GM13977 (cell line): ENCODE measurements around the gene CTNND2.

Experiments
- DNase-seq: peaks from one replicate; pipeline ENCODE4 v3.0.0; 2012; ENCODE audit warnings: low spot score
- in situ Hi-C: fragments of 300-500 bp; cut with MboI; formaldehyde crosslinking; loops from one replicate; pipeline ENCODE4 v1.12.0; 2022; ENCODE audit warnings: low sequenced_read_pairs, low pct_unique_long_range_greater_than_20kb, mixed read lengths, inconsistent platforms; ENCODE audit not compliant: unreplicated experiment
- TF ChIP-seq, protein P1 (sequence below): IDR thresholded peaks from 2 replicates; pipeline ENCODE4 v1.5.1; 2012; ENCODE audit warnings: mild to moderate bottlenecking, control low read depth; ENCODE audit not compliant: insufficient read depth; ENCODE audit errors: extremely low read depth, missing control alignments

The CTNND2 gene

DNA sequence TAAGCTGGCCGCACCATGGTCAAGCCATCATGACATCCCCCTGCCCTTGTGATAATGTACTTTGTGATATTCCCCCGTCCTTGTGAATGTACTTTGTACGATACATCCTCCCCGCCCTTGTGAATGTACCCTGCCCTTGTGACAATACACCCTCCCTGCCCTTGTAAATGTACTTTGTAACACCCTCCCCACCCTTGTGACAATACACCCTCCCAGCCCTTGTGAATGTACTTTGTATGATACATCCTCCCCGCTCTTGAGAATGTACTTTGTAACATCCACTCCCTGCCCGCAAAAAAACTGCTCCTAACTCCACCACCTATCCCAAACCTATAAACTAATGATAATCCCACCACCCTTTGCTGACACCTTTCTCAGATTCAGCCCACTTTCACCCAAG, 313.8 kb downstream of the CTNND2 start:
- in situ Hi-C loops = no loop called here
- TF ChIP-seq, protein P1, sequence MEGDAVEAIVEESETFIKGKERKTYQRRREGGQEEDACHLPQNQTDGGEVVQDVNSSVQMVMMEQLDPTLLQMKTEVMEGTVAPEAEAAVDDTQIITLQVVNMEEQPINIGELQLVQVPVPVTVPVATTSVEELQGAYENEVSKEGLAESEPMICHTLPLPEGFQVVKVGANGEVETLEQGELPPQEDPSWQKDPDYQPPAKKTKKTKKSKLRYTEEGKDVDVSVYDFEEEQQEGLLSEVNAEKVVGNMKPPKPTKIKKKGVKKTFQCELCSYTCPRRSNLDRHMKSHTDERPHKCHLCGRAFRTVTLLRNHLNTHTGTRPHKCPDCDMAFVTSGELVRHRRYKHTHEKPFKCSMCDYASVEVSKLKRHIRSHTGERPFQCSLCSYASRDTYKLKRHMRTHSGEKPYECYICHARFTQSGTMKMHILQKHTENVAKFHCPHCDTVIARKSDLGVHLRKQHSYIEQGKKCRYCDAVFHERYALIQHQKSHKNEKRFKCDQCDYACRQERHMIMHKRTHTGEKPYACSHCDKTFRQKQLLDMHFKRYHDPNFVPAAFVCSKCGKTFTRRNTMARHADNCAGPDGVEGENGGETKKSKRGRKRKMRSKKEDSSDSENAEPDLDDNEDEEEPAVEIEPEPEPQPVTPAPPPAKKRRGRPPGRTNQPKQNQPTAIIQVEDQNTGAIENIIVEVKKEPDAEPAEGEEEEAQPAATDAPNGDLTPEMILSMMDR = no peak
- DNase-seq = no peak

DNA sequence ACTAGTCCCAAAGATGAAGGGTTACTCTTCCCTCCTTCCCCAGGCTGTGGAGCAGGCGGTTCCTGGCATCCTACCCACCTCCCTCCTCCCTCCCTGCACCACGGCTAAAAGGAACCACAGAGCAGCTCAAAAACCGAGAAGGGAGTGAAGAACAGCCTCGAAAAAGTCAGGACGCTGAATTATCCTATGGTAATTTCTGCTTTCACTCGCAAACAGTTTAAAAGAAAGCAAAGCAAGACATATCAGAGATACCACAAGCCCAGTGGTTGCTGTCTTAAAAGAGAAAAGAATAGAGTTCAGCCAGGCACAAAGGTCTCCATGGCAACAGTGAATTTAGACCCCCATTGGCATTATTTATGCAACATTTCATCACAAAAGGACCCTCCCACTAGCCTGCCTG, 315.4 kb downstream of the CTNND2 start:
- DNase-seq = no peak
- TF ChIP-seq, protein P1 = no peak
- in situ Hi-C loops = no loop called here

DNA sequence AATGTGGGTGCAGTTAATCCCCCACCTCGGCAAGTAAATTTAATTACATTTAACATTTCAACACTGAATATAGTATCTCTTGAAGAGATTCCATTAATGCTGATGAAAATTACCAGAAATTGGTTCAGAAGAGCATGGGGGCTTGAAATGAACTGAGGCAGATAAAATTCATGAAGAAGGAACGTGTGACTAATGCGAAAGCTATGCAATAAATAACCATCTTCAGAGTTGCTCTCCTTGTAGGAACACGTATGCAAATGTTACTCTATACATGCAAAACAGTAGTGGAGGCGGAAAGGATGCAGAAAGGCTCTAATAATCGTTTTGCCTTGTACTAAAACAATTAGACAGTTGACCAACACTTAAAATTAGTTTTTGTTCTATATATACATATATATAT, 320.2 kb downstream of the CTNND2 start:
- DNase-seq = no peak
- in situ Hi-C loops = no loop called here
- TF ChIP-seq, protein P1 = no peak

- TF ChIP-seq, protein P1 = no peak
- no peak for DNase-seq
- in situ Hi-C loops = no loop called here
These were observed 324.9 kb downstream of the CTNND2 start for GRCh38 chr5:11579351-11579750.

- TF ChIP-seq, protein P1 = no peak
- in situ Hi-C loops = no loop called here
- no peak for DNase-seq
These were observed 329.5 kb downstream of the CTNND2 start for GRCh38 chr5:11574787-11575186.

DNA sequence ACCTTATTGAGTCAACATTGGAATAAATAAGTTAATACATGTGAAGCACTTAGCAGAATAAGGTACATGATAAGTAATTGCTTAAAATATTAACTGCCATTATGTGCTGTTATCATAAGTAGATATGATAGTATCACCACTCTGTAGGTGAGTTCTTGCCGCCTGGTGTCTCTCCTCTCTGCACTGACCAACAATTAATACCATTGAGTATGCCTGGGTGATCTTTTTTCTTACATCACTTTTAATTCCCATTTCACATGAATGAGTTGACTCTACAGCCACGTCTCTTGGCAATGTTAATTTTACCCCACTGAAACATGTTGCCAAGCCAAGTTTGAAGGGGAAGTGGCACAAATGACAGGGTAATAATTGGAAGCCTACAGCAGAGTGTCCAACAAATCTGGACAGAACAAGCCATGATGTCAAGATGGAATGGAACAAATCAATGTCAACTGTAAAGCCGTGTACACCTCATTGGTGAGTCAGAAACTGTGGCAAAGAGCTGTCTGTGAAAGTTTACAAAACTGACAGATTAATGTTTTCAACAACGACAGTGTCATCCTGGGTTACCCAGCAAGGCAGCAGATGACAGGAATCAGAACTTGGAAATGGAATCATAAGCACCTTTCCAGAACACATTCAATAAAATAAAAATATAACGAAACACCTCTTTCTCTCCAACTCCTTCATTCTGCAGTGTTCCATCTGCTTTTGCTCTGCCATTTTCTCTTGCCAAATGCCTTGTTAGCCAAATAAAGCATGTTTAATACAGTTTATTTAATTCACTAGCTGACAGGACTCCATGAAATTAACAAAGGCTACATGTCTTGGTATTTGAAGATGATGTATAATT, 330.9 kb downstream of the CTNND2 start:
- DNase-seq = no peak
- TF ChIP-seq, protein P1 = no peak
- in situ Hi-C loops = no loop called here
